GM18951 (cell line): ENCODE data around the gene SLC13A3.

Experiments
- POLR2A ChIP-seq: IDR thresholded peaks from 4 replicates; pipeline ENCODE4 v1.6.1; 2011; ENCODE audit warnings: mild to moderate bottlenecking; ENCODE audit not compliant: insufficient read length, insufficient read depth; ENCODE audit errors: extremely low read depth
- in situ Hi-C: fragments of 300-500 bp; cut with MboI; formaldehyde crosslinking; loops from one replicate; pipeline ENCODE4 v1.12.0; 2022; ENCODE audit warnings: low sequenced_read_pairs, mixed read lengths, inconsistent platforms; ENCODE audit not compliant: unreplicated experiment

SLC13A3 gene

GRCh38 chr20:46549188-46549972 is 101.9 kb downstream of the SLC13A3 start:
- no peak for TF ChIP-seq POLR2A
- in situ Hi-C loops, result no loop called here

- in situ Hi-C loops, result no loop called here
- no peak for TF ChIP-seq POLR2A
These were observed 102.6 kb downstream of the SLC13A3 start for GRCh38 chr20:46548688-46549087.

- in situ Hi-C loops, result no loop called here
- no peak for TF ChIP-seq POLR2A
These were observed 103.3 kb downstream of the SLC13A3 start for GRCh38 chr20:46547995-46548394.

- in situ Hi-C loops, result no loop called here
- TF ChIP-seq POLR2A, result no peak
These were observed 104.3 kb downstream of the SLC13A3 start for GRCh38 chr20:46546936-46547335.

- in situ Hi-C loops, result no loop called here
- no peak for TF ChIP-seq POLR2A
These were observed 105.0 kb downstream of the SLC13A3 start for GRCh38 chr20:46546298-46546697.

- in situ Hi-C loops, result no loop called here
- no peak for TF ChIP-seq POLR2A
These were observed 105.5 kb downstream of the SLC13A3 start for GRCh38 chr20:46545827-46546138.

GRCh38 chr20:46545077-46545826 is 106.0 kb downstream of the SLC13A3 start:
- TF ChIP-seq POLR2A, result no peak
- in situ Hi-C loops, result no loop called here

- in situ Hi-C loops, result no loop called here
These were observed 106.7 kb downstream of the SLC13A3 start for GRCh38 chr20:46544576-46544975.

GRCh38 chr20:46543959-46544358 is 107.3 kb downstream of the SLC13A3 start:
- no peak for TF ChIP-seq POLR2A
- in situ Hi-C loops, result no loop called here

More at GRCh38 chr20:46544576-46544975, 106.7 kb downstream of the SLC13A3 start:
- TF ChIP-seq POLR2A, result no peak

GRCh38 chr20:46543033-46543432 is 108.2 kb downstream of the SLC13A3 start:
- in situ Hi-C loops, result no loop called here
- TF ChIP-seq POLR2A, result no peak

GRCh38 chr20:46541229-46541935 is 109.9 kb downstream of the SLC13A3 start:
- no peak for TF ChIP-seq POLR2A
- in situ Hi-C loops, result no loop called here

GRCh38 chr20:46539113-46539512 is 112.1 kb downstream of the SLC13A3 start:
- in situ Hi-C loops, result no loop called here

GRCh38 chr20:46530640-46531039 is 120.6 kb downstream of the SLC13A3 start:
- in situ Hi-C loops, result no loop called here
- TF ChIP-seq POLR2A, result no peak

More at GRCh38 chr20:46539113-46539512, 112.1 kb downstream of the SLC13A3 start:
- TF ChIP-seq POLR2A, result no peak
